ENCODE measurements around the gene INCA1.

- TF ChIP-seq CTCF (IDR thresholded peaks at IDR 0.05) (no peak), POLR2A (IDR thresholded peaks at IDR 0.05) (no peak)
Measured at GRCh38 chr17:4942760-4943508, 54.4 kb downstream of the INCA1 start.
